GM19395 (cell line): ENCODE results near the gene SOBP.
A peak's percentile ranks its signal among the peaks of the same experiment; 100 is the strongest.

ENCODE experiments used
- ATAC-seq: cut with Tn5 transposase; IDR thresholded peaks from one replicate; pipeline ENCODE4 v1.9.1; 2021; ENCODE audit warnings: mild to moderate bottlenecking, moderate library complexity; ENCODE audit not compliant: unreplicated experiment

Gene SOBP

DNA sequence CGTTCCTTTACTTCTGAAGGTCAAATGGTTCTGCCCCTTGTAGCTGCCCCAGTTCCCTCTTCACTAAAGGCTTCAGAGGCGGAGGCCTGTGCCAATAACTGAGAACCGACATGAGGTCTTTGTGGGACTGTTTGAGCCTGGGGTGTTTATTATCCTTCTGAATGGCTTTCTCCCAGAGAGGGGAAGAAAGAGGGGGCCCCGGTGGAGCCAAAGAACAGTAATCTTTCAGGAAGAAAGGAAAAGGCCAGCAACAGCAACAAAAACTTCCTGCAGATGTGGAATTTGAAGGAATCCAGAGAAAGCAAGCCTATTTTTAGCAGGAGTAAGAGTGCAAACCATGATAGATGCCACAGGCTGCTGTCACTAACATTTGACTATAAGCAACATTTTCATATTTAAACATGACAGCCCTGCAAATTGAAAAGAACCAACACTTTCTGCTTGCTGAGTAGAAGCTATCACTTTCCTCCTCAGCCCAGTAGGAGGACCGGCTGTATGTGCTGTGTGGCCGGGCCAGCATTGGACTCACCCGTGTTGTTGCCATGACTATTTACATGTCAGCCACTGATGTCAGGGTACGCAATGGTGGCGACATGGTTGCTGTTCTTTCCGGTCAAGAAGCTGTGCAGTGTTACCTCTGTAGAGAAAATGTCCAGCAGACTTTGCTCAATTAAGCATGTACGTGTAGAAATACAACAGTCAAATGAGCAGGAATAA is 121.3 kb downstream of the SOBP start:
- no peak for ATAC-seq

- no peak for ATAC-seq
Measured at GRCh38 chr6:107612762-107613415, 123.0 kb downstream of the SOBP start.

DNA sequence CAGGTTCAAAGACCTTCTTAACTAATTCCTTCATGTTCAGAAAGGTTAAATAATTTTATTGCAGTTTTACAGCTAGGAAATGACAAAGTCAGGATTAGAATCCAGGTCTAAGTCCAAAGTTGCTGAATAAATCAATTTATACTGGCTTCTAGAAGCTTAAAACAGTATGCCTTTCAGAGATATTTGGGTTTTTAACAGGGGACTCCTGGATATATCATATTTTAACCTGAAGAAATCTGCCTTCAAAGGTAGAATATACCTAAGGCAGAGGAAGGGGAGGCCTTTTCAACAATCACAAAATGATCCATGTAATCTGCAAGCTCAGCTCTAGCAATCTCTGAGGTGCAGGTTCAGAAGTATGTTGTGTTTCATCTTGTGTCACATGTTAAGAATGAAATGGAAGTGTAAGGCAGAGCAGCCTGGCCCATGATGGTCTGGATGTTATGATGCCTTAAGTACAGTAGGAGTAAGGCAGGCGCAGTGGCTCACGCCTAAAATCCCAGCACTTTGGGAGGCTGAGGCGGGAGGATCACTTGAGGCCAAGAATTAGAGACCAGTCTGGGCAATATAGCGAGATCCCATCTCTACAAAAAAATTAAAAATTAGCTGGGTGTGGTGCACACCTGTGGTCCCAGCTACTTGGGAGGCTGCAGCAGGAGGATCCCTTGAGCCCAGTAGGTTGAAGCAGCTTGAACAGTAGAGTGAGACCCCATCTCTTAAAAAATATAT is 123.9 kb downstream of the SOBP start:
- no peak for ATAC-seq

GRCh38 chr6:107614828-107615227 is 124.9 kb downstream of the SOBP start:
- no peak for ATAC-seq

DNA sequence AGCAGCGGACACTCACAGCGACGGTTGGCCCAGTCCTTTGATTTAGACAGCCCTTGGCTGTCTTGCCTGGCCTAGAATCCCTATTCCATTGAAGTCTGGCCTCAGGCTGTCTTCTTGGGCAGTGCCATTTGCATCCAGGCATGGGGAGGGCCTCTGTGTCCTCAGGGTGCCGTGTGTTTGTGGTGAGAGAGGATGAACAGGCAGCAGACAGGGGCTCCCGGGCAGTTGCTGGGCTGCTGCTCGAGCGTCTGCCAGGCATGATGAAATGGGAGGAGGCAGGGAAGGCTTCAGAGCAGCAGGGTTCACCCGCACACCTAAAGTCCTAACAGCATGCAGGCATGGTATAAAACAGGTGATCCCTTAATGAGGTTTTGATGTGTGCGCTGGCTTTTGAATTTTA is 126.9 kb downstream of the SOBP start:
- ATAC-seq, result no peak

- ATAC-seq, result no peak
Measured at GRCh38 chr6:107617341-107617932, 127.5 kb downstream of the SOBP start.

- ATAC-seq, result peak; percentile 99
Measured at GRCh38 chr6:107618672-107619071, 128.8 kb downstream of the SOBP start.

DNA sequence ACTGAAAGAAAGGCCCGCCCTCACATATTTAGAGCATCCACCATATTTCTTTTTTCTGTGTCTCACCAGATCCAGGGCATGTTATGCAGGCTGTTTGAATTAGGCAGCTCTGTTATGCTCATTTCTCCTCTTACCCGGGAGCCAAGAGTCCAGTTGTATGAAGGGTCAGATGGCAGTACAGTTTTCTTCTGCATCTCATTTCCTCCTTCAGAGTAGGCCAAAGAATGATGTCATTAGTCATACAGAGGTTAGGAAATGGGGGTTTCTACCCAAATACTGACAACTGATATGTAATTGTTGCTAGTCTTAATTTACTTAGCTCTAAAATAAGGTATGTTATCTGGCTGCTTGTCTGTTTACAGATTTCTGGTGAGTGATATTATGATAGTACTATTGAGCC is 130.8 kb downstream of the SOBP start:
- ATAC-seq, result no peak

GRCh38 chr6:107621229-107621937 is 131.5 kb downstream of the SOBP start:
- ATAC-seq, result no peak

- no peak for ATAC-seq
Measured at GRCh38 chr6:107622269-107622668, 132.4 kb downstream of the SOBP start.

- no peak for ATAC-seq
Measured at GRCh38 chr6:107624050-107624449, 134.1 kb downstream of the SOBP start.

GRCh38 chr6:107624541-107624940 is 134.6 kb downstream of the SOBP start:
- ATAC-seq, result no peak

- no peak for ATAC-seq
Measured at GRCh38 chr6:107625264-107625663, 135.3 kb downstream of the SOBP start.

GRCh38 chr6:107626645-107627044 is 136.7 kb downstream of the SOBP start:
- no peak for ATAC-seq

DNA sequence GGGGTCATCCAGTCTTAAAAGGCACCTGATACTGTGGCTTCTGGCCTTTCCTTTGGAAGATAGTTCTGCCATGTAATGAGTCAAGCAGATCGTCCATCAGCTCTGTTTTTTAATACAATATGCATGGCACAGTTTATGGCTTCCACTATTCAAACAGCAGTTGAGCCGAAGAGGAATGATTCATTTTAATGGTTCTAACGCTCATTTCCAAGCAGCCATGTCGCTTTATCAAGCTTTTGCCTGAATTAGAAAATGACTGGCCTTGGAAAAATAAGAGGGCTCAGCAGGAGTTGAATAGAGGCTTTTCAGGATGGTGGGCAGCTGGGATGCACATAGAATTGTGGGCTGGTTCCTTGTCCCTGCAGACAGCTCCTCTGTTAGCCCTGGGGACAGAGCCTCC is 138.1 kb downstream of the SOBP start:
- ATAC-seq, result no peak

DNA sequence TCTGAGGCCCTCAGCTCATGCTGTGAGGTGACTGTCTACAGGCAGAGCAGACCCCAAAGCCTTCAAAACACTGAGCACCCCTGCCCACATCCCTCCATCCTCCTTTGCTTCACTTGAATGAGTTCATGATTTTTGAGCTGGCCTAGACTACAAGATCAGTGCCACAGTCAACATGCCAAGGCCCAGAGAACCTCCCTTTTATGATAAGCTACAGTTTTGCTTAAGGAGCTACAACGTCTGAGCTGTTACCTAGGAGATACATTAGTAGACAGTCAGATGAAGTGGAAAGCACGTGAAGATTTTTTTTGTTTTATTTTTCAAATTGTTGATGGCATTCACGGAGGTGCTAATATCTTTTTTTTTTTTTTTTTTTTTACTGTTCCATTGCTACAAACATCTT is 139.0 kb downstream of the SOBP start:
- no peak for ATAC-seq

DNA sequence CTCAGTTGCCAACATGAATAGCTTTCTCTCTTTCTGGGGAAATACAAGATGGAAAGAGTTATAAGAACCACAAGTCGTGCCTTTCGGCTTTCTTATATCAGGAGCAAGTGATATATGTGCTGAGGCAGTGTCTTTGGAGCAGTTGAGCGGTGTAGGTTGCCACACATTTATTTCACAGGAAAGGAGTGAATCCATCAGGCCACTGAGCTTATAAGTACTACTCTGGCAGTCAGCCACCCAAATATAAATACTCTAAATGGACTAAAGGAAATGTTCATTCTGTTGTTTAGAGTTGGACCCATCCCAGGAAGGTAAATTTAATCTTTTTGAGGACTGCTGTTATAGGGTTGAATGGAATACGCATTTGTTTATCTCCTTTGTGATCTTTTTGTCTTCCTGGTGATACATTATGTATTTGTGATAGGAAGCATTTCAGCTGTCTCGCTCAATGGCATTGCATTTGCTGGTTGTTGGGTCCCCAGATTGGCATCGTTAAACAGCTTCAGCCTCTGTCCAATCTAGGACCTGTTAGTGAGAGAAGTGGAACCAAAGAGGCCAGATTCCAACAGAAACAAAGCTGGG is 139.7 kb downstream of the SOBP start:
- ATAC-seq, result no peak

DNA sequence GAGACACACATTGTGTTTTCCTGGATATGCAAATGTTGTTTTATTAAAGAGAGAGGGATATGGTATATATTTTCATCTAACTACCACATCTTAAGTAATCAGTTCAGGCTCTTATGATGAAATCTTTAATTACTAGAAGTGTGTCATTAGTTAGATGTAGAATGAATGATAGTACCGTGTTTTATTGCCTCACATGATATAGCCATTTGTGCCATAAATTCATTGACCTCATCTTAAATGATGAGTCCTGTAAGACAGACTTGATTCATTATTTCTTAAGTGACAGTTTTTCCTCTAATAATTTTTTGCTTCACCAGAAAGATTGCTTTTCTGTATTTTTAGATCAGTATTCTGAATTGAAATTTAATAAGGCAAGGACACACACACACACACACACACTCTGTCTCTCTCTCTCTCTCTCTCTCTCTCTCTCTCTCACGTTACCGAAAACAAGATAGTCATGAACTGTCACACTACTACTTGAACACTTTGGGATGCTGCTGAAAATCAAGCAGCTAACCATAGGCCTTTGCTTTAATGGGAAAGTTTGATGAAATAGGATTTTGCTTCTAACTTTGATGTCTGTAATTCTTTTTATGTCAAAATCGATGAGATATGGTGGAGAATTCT is 140.5 kb downstream of the SOBP start:
- no peak for ATAC-seq

- ATAC-seq, result no peak
Measured at GRCh38 chr6:107632381-107633136, 142.6 kb downstream of the SOBP start.
